Nephron progenitor cell (in vitro differentiated cells): Measurements from ENCODE around the gene STK35.

ENCODE experiments used
- DNase-seq: peaks from one replicate; pipeline ENCODE4 v3.0.0; 2021
- H3K27ac Mint-ChIP-seq: 2 replicates; pipeline ENCODE4 v1.8.0; 2021; ENCODE audit warnings: mild to moderate bottlenecking, moderate library complexity, mixed read lengths
- H3K27me3 Mint-ChIP-seq: 2 replicates; pipeline ENCODE4 v1.8.0; 2021; ENCODE audit warnings: mild to moderate bottlenecking, low read depth, mixed read lengths; ENCODE audit not compliant: poor library complexity
- H3K36me3 Mint-ChIP-seq: 2 replicates; pipeline ENCODE4 v1.8.0; 2021; ENCODE audit warnings: low read depth, mixed read lengths
- H3K4me1 Mint-ChIP-seq: 2 replicates; pipeline ENCODE4 v1.8.0; 2021; ENCODE audit warnings: mixed read lengths
- H3K4me3 Mint-ChIP-seq: 2 replicates; pipeline ENCODE4 v1.8.0; 2021; ENCODE audit warnings: mild to moderate bottlenecking, moderate library complexity, mixed read lengths
- H3K9me3 Mint-ChIP-seq: 2 replicates; pipeline ENCODE4 v1.8.0; 2021; ENCODE audit warnings: mild to moderate bottlenecking, moderate library complexity, mixed read lengths
- TF ChIP-seq, protein P1 (sequence below): fragments of 200-600 bp; sonication (generic); IDR thresholded peaks from 2 replicates; pipeline ENCODE4 v1.5.0; 2021; ENCODE audit warnings: antibody characterized with exemption

STK35 gene

GRCh38 chr20:2139250-2139649 is 37.6 kb downstream of the STK35 start:
- Mint-ChIP-seq H3K9me3 (no peaks in the 10 kb centered on the region), H3K4me3 (no peak overlapping the region)
- no peak for DNase-seq

DNA sequence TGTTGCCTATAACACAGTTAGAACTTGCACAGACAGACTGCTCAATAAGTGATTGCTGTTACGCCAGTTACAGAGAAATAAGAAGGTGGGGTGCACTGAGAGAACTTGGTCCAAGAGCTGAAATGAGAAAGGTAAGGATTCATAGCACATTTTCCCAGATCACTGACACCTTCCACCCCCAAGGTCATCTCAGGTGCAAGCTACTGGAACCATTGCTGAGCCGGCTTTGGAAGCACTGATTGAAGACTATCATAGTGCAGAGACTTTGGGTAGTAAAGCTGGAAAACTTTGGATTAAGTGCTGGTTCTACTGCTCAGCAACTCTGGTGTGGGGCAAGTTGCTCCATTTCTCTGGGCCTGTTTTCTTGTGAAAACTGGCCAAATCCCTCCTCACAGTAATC is 38.1 kb downstream of the STK35 start:
- peaks cover 6% of the 10 kb centered on the region for H3K27me3 Mint-ChIP-seq

More at GRCh38 chr20:2139250-2139649, 37.6 kb downstream of the STK35 start:
- Mint-ChIP-seq H3K27me3 (peaks cover 6% of the 10 kb centered on the region), H3K36me3 (peaks cover 16% of the 10 kb centered on the region), H3K4me1 (peaks cover 43% of the 10 kb centered on the region), H3K27ac (no peak overlapping the region)
- TF ChIP-seq, protein P1, sequence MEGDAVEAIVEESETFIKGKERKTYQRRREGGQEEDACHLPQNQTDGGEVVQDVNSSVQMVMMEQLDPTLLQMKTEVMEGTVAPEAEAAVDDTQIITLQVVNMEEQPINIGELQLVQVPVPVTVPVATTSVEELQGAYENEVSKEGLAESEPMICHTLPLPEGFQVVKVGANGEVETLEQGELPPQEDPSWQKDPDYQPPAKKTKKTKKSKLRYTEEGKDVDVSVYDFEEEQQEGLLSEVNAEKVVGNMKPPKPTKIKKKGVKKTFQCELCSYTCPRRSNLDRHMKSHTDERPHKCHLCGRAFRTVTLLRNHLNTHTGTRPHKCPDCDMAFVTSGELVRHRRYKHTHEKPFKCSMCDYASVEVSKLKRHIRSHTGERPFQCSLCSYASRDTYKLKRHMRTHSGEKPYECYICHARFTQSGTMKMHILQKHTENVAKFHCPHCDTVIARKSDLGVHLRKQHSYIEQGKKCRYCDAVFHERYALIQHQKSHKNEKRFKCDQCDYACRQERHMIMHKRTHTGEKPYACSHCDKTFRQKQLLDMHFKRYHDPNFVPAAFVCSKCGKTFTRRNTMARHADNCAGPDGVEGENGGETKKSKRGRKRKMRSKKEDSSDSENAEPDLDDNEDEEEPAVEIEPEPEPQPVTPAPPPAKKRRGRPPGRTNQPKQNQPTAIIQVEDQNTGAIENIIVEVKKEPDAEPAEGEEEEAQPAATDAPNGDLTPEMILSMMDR = no peak

GRCh38 chr20:2140561-2140960 is 38.9 kb downstream of the STK35 start:
- H3K9me3 Mint-ChIP-seq = no peaks in the 10 kb centered on the region
- H3K4me1 Mint-ChIP-seq = peaks cover 40% of the 10 kb centered on the region
- peaks cover 3% of the 10 kb centered on the region for H3K27me3 Mint-ChIP-seq
- peaks cover 16% of the 10 kb centered on the region for H3K36me3 Mint-ChIP-seq
- H3K4me3 Mint-ChIP-seq = no peak overlapping the region
- no peak for DNase-seq
- H3K27ac Mint-ChIP-seq = no peak overlapping the region
- TF ChIP-seq, protein P1 = no peak

More for the DNA sequence above, 38.1 kb downstream of the STK35 start:
- peaks cover 41% of the 10 kb centered on the region for H3K4me1 Mint-ChIP-seq
- H3K36me3 Mint-ChIP-seq = peaks cover 16% of the 10 kb centered on the region
- DNase-seq = no peak
- no peak overlapping the region for H3K4me3 Mint-ChIP-seq
- H3K9me3 Mint-ChIP-seq = no peaks in the 10 kb centered on the region
- TF ChIP-seq, protein P1 = no peak
- H3K27ac Mint-ChIP-seq = no peak overlapping the region

- no peaks in the 10 kb centered on the region for H3K9me3 Mint-ChIP-seq
- TF ChIP-seq, protein P1 = no peak
- peaks cover 37% of the 10 kb centered on the region for H3K4me1 Mint-ChIP-seq
- H3K4me3 Mint-ChIP-seq = no peak overlapping the region
- no peak for DNase-seq
- peaks cover 7% of the 10 kb centered on the region for H3K36me3 Mint-ChIP-seq
- no peak overlapping the region for H3K27ac Mint-ChIP-seq
- H3K27me3 Mint-ChIP-seq = peaks cover 3% of the 10 kb centered on the region
These were observed 40.3 kb downstream of the STK35 start for GRCh38 chr20:2141600-2142575.

GRCh38 chr20:2142649-2143048 is 41.0 kb downstream of the STK35 start:
- peaks cover 7% of the 10 kb centered on the region for H3K36me3 Mint-ChIP-seq
- peaks cover 3% of the 10 kb centered on the region for H3K27me3 Mint-ChIP-seq
- H3K27ac Mint-ChIP-seq = peak overlapping the region; percentile 80
- no peak overlapping the region for H3K4me3 Mint-ChIP-seq
- DNase-seq = no peak
- H3K4me1 Mint-ChIP-seq = peaks cover 32% of the 10 kb centered on the region
- TF ChIP-seq, protein P1 = no peak
- no peaks in the 10 kb centered on the region for H3K9me3 Mint-ChIP-seq

GRCh38 chr20:2143594-2143993 is 42.0 kb downstream of the STK35 start:
- peak overlapping the region; percentile 41 for H3K27ac Mint-ChIP-seq
- H3K9me3 Mint-ChIP-seq = no peaks in the 10 kb centered on the region
- peaks cover 3% of the 10 kb centered on the region for H3K27me3 Mint-ChIP-seq
- peaks cover 32% of the 10 kb centered on the region for H3K4me1 Mint-ChIP-seq
- H3K36me3 Mint-ChIP-seq = peaks cover 13% of the 10 kb centered on the region
- DNase-seq = no peak
- TF ChIP-seq, protein P1 = no peak
- H3K4me3 Mint-ChIP-seq = no peak overlapping the region
